Smooth muscle cell (in vitro differentiated cells): ENCODE results near the gene VASP. TPM values are rescaled to one million over a fixed set of nuclear protein-coding genes. Genes with fewer than 3 reads are reported as not detected.

Experiments
- DNase-seq: peaks from one replicate; lab custom pipeline; 2025; ENCODE audit not compliant: unreplicated experiment; lab: John Stamatoyannopoulos, UW
- H2AFZ ChIP-seq: fragments of 200-600 bp; sonication (generic); 2 replicates; pipeline ENCODE4 v1.6.0; 2016; ENCODE audit warnings: antibody characterized with exemption, low read depth, mild to moderate bottlenecking
- H3F3A ChIP-seq: fragments of 200-600 bp; sonication (generic); 2 replicates; pipeline ENCODE4 v1.6.0; 2017; ENCODE audit warnings: antibody characterized with exemption, low read depth
- H3K27ac ChIP-seq: fragments of 200-600 bp; sonication (generic); 2 replicates; pipeline ENCODE4 v1.5.1; 2016; ENCODE audit warnings: low read depth, mild to moderate bottlenecking
- H3K27me3 ChIP-seq: fragments of 200-600 bp; sonication (generic); 2 replicates; pipeline ENCODE4 v1.6.1; 2016; ENCODE audit warnings: low read depth, mild to moderate bottlenecking
- H3K36me3 ChIP-seq: fragments of 200-600 bp; sonication (generic); 2 replicates; pipeline ENCODE4 v1.5.1; 2016; ENCODE audit warnings: low read depth
- H3K4me1 ChIP-seq: fragments of 200-600 bp; sonication (generic); 2 replicates; pipeline ENCODE4 v1.5.1; 2016; ENCODE audit warnings: low read depth
- H3K4me2 ChIP-seq: fragments of 200-600 bp; sonication (generic); 2 replicates; pipeline ENCODE4 v1.6.0; 2016; ENCODE audit warnings: mild to moderate bottlenecking
- H3K4me3 ChIP-seq: fragments of 200-600 bp; sonication (generic); 2 replicates; pipeline ENCODE4 v1.5.1; 2016; ENCODE audit warnings: mild to moderate bottlenecking
- H3K79me2 ChIP-seq: fragments of 200-600 bp; sonication (generic); 2 replicates; pipeline ENCODE4 v1.6.0; 2016; ENCODE audit warnings: low read depth, mild to moderate bottlenecking
- H3K9ac ChIP-seq: fragments of 200-600 bp; sonication (generic); 2 replicates; pipeline ENCODE4 v1.6.0; 2016; ENCODE audit warnings: low read depth
- H3K9me3 ChIP-seq: fragments of 200-600 bp; sonication (generic); replicated peaks from 2 replicates; pipeline ENCODE4 v1.5.1; 2016; ENCODE audit warnings: low read depth
- H4K20me1 ChIP-seq: fragments of 200-600 bp; sonication (generic); 2 replicates; pipeline ENCODE4 v1.6.0; 2016; ENCODE audit warnings: low read depth
- WGBS: methylation state at CpG from one replicate; pipeline ENCODE4 v1.1.7; 2016; ENCODE audit warnings: low lambda C conversion rate; 5-methylcytosine and 5-hydroxymethylcytosine counted together
- polyA plus RNA-seq: library from polyadenylated mRNA; unstranded; fragments of >200 nt; fragmentation: Nextera tagmentation; extraction: Ambion mirVana; gene quantifications from 2 replicates; pipeline ENCODE4 v1.2.1, GENCODE V29; 2016
- total RNA-seq: library from RNA; depleted of rRNA; stranded (reverse); fragments of >200 nt; gene quantifications from 2 replicates; pipeline ENCODE4 v1.2.3, GENCODE V29; 2014
- TF ChIP-seq, protein P1 (sequence below): fragments of 200-600 bp; sonication (generic); IDR thresholded peaks from 2 replicates; pipeline ENCODE4 v1.5.1; 2017; ENCODE audit warnings: borderline replicate concordance, mild to moderate bottlenecking, antibody characterized with exemption; ENCODE audit not compliant: insufficient read depth, poor library complexity, severe bottlenecking

VASP gene
- total and polyA plus RNA-seq, 2 experiments from 2014 or later: 73.6 to 75.8 TPM

DNA sequence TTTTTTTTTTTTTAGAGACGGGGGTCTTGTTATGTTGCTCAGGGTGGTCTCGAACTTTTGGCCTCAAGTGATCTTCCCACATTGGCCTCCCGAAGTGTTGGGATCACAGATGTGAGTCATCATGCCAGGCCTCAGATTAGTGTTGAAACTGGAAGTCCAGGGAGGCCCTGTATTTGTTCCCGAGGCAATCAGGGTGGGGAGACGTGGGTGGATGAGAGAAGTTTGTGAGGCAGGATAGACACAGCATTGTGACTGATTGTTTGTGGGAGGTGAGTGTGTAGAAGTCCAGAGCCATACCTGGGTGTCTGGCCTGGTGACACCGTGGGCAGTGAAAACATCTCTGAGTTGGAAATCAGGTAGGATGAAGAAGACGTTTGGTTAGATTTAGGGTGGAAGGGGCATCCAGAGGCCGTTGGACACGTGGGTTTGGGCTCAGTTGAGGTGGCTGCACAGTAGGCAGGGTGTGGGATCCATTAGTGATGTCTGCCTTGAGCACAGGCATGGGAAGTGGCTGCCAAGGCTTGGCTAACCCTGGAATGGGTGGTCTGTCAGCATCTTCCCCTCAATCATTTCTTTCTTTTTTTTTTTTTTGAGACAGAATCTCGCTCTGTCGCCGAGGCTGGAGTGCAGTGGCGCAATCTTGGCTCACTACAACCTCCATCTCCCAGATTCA, 22.9 kb upstream of the VASP start:
- no peak overlapping the region for H2AFZ ChIP-seq
- no peaks in the 10 kb centered on the region for H3K79me2 ChIP-seq
- no peak for DNase-seq
- H3K27ac ChIP-seq: no peak overlapping the region
- 81% methylated on average over 13 of the region's 13 CpGs for WGBS
- H3K9ac ChIP-seq: no peak overlapping the region
- peaks cover 13% of the 10 kb centered on the region for H3F3A ChIP-seq
- TF ChIP-seq, protein P1, sequence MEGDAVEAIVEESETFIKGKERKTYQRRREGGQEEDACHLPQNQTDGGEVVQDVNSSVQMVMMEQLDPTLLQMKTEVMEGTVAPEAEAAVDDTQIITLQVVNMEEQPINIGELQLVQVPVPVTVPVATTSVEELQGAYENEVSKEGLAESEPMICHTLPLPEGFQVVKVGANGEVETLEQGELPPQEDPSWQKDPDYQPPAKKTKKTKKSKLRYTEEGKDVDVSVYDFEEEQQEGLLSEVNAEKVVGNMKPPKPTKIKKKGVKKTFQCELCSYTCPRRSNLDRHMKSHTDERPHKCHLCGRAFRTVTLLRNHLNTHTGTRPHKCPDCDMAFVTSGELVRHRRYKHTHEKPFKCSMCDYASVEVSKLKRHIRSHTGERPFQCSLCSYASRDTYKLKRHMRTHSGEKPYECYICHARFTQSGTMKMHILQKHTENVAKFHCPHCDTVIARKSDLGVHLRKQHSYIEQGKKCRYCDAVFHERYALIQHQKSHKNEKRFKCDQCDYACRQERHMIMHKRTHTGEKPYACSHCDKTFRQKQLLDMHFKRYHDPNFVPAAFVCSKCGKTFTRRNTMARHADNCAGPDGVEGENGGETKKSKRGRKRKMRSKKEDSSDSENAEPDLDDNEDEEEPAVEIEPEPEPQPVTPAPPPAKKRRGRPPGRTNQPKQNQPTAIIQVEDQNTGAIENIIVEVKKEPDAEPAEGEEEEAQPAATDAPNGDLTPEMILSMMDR: no peak
- no peaks in the 10 kb centered on the region for H3K9me3 ChIP-seq
- H3K4me2 ChIP-seq: no peak overlapping the region
- H3K27me3 ChIP-seq: no peaks in the 10 kb centered on the region
- no peaks in the 10 kb centered on the region for H3K4me1 ChIP-seq
- no peak overlapping the region for H3K4me3 ChIP-seq
- no peaks in the 10 kb centered on the region for H3K36me3 ChIP-seq
- no peaks in the 10 kb centered on the region for H4K20me1 ChIP-seq

- Histone ChIP-seq H3K27me3 (no peaks in the 10 kb centered on the region), H3K4me1 (no peaks in the 10 kb centered on the region), H3K9me3 (no peaks in the 10 kb centered on the region), H3K79me2 (no peaks in the 10 kb centered on the region), H3K27ac (no peak overlapping the region), H3K9ac (no peak overlapping the region), H4K20me1 (no peaks in the 10 kb centered on the region), H3K4me2 (peak overlapping the region; percentile 96), H3K36me3 (no peaks in the 10 kb centered on the region), H2AFZ (peak overlapping the region; percentile 92), H3F3A (peaks cover 13% of the 10 kb centered on the region), H3K4me3 (peak overlapping the region; percentile 79)
- 1% methylated on average over 35 of the region's 35 CpGs for WGBS
- DNase-seq: peak; percentile 88
- TF ChIP-seq, protein P1: peak; percentile 69
Measured at GRCh38 chr19:45485305-45486077, 21.8 kb upstream of the VASP start.

- no peak overlapping the region for H3K9ac ChIP-seq
- H3F3A ChIP-seq: peaks cover 13% of the 10 kb centered on the region
- WGBS: 96% methylated on average over 15 of the region's 15 CpGs
- no peak overlapping the region for H3K27ac ChIP-seq
- H3K79me2 ChIP-seq: no peaks in the 10 kb centered on the region
- TF ChIP-seq, protein P1: no peak
- H3K9me3 ChIP-seq: no peaks in the 10 kb centered on the region
- no peak overlapping the region for H2AFZ ChIP-seq
- H3K27me3 ChIP-seq: no peaks in the 10 kb centered on the region
- H3K36me3 ChIP-seq: no peaks in the 10 kb centered on the region
- H3K4me1 ChIP-seq: no peaks in the 10 kb centered on the region
- H3K4me3 ChIP-seq: no peak overlapping the region
- no peaks in the 10 kb centered on the region for H4K20me1 ChIP-seq
- H3K4me2 ChIP-seq: no peak overlapping the region
- no peak for DNase-seq
Measured at GRCh38 chr19:45488708-45489107, 18.6 kb upstream of the VASP start.
